Breast epithelium (tissue), 3 donors: Measurements from ENCODE around the gene ZC3H12A.

ENCODE experiments used
- CTCF ChIP-seq, 3 donors: fragments of 450-650 bp; IDR thresholded peaks; one replicate each; pipeline ENCODE4 v1.5.1; 2016 to 2017; ENCODE audit warnings: antibody characterized with exemption in 3 of 3, mild to moderate bottlenecking in 3 of 3, moderate library complexity in 3 of 3
- POLR2A ChIP-seq: fragments of 450-650 bp; IDR thresholded peaks from one replicate; pipeline ENCODE4 v1.6.1; 2016; ENCODE audit warnings: antibody characterized with exemption, mild to moderate bottlenecking, moderate library complexity
- POLR2AphosphoS5 ChIP-seq, 3 donors: sonication (generic); formaldehyde crosslinking; IDR thresholded peaks; one replicate each; pipeline ENCODE4 v1.6.1; 2017; ENCODE audit warnings: antibody characterized with exemption in 3 of 3

DNA sequence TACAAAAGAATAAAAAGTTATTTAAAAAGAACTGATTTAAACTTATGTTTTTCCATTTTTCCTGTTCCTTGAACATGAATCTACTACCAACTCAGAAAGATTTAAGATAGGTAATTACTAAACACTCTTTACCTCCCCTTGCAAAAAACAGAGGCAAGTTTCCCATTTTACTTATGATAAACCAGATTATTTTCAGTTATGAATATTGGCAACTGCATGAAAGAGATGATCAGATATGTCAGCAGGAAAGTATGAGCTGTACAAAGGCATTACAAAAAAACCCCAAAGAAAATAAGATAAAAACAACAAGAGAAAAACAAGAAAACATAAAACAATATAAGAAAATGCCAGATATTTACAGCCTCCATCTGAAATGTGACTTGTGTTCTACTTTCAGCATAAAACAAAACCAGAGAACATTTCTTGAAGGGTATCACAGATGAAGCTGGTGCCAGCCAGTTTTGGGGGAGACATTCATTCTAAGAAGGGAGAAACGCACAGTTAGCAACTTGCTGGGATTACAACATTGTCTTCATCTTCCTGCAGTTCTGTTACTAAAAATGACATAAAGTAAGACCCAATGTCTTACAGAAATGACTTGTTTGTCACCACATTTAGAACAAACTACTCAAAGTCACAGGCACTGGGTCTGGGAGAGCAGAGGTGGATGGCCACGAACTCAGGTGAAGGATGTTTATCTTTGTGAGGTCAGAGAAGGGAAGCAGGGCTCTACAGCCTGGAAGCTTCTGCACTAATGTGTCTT lies 19.1 kb downstream of the ZC3H12A start:
- no peak for TF ChIP-seq CTCF (IDR thresholded peaks at IDR 0.05)
- TF ChIP-seq POLR2A = no peak
- TF ChIP-seq POLR2AphosphoS5 (IDR thresholded peaks at IDR 0.05) = no peak
